ENCODE results near the gene SYT12.

The SYT12 gene

DNA sequence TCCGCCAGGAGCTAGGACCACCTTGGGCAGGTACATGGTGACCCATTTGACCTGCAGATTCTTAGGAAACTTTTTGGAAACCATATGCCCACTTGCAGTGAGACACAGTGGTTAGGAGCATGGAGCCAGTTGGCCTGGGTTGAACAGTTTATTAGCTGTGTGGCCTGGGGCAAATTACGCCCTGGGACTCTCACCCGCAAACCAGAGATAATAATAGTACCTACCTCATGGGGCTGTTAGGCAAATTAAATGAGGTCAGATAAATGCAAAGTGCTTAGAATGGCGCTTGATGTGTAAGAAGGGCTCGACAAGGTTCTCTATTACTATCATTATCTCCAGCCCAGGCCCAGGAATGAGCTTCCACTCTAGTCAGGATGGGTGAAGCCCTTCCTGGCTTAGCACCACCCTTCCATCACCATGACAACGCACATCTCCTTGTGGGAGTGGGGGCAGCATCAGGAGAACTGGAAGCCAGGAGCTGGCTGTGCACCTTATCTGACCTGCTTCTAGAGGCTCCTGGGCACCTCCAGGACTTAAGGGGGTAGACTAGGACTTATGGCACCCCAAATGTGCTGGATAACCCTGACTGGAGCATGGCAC is 5.1 kb downstream of the SYT12 start:
- no peak for DNase-seq (ENCODE audit: insufficient read length, low spot score)
- FAIRE-seq, result peak; percentile 18

DNA sequence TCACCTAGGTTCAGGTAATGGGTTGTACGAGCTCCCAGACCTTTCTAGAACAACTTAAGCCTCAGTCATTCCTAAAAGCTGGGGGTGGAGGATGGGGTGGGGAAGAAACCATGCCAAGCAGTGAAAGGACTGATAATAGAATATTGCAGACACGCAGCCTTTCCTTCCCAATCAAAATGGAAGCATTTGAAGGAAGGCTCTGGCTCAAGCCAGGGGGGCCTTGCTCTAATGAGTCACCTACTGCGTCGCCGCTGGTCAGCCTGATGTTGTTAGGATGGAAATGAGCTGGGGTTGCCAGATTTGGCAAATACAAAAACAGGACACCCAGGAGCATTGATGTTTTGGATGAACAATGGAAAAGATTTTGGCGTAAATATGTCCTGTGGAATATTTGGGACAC is 6.2 kb downstream of the SYT12 start:
- FAIRE-seq (no peak), DNase-seq (ENCODE audit: insufficient read length, low spot score) (no peak)

DNA sequence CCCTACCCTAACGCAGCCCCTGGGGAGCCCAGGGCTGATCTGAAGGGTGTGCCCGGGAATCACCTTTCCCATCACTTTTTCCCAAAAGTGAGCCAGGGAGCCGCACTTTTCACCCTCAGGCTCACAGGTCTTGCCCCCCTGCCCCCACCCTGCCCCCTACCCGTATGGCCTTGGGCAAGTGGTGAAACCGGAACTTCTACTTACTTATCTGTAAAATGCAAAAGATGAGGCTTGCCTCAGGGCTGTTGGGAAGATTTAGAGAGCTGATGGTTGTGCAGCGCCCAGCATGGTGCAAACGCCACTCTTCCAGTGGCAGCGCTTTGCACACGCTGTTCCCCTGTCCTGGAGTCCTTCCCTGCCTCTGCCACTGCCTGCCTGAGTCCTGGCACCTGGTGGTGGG is 8.0 kb downstream of the SYT12 start:
- FAIRE-seq, result no peak

DNA sequence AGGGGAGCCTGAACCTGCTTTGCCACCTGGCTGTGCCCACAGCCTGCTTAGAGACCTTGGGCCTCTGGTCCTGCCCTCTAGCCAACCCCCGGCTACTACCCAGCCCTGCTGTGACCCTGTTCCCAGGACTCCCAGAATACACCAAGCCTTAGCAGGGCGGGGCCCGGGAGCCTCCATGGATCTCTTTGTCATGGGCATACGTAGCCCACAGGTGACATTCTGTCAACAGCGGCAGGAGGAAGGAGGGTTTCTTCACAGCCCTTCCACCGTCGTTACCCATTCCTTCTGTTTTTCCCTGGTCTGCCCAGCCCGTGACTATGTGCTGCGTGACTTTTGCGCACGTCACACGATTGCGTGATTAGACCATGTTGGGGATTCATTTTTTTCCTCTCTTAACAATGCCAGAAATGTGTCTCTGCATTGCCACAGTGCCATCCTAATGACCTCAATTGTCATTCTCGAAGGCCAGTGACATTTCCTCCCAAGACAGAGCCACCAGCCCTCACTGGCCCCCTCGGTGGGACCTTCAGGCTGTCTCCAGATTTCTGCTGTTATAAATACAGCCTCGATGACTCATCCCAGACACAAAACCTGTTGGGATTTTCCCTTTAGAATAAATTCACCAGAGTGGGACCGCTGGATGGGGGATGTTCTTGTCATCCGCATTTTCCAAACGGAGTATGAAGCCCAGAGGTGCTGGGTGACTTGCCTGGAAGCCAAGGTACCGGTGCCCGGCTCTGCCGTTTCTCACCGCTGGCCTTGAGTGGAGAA is 9.0 kb downstream of the SYT12 start:
- no peak for DNase-seq (ENCODE audit: insufficient read length, low spot score)
- no peak for FAIRE-seq

More for the DNA sequence above, 8.0 kb downstream of the SYT12 start:
- no peak for DNase-seq (ENCODE audit: insufficient read length, low spot score)

GRCh38 chr11:67032830-67033551 is 10.1 kb downstream of the SYT12 start:
- no peak for FAIRE-seq

DNA sequence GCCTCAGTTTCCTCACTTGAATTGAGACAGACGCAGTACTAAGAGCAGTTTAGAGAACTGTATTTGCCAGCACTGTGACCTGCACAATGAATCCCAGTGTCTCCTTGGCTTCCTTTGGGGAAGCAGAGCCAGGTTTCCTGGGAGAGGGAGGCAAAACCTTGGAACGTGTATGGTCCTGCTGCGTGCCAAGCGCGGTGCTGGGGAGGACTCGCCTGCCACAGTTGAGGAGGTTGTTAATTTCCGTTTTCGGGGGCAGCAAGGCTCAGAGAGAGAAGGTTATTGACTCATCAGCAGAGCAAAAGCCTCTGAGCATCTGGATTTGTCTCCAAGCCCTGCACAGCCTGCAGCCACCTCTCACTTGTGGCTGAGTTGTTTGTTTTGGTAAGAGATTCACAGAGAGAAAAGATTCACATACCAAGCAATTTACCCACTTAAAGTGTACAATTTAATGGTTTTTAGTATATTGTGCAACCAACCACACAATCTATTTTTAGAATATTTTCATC is 10.8 kb downstream of the SYT12 start:
- FAIRE-seq (no peak), DNase-seq (ENCODE audit: insufficient read length, low spot score) (no peak)

More at GRCh38 chr11:67032830-67033551, 10.1 kb downstream of the SYT12 start:
- DNase-seq (ENCODE audit: insufficient read length, low spot score), result no peak

DNA sequence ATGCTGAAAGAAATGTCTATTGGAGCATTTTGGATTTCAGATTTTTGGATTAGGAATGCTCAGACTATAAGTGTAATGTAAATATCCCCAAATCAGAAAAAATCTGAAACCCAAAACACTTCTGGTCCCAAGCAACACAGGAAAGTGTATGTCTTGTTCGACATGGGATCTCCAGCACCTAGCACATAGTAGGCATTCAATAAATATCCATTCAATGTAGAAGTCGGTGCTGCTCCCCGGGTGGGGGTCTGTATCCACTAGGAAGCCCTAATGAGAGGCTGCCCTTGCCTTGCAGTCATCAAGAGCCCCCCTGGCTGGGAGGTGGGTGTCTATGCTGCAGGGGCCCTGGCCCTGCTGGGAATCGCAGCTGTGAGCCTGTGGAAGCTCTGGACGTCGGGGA is 11.4 kb downstream of the SYT12 start:
- DNase-seq (ENCODE audit: insufficient read length, low spot score) (no peak), FAIRE-seq (no peak)

DNA sequence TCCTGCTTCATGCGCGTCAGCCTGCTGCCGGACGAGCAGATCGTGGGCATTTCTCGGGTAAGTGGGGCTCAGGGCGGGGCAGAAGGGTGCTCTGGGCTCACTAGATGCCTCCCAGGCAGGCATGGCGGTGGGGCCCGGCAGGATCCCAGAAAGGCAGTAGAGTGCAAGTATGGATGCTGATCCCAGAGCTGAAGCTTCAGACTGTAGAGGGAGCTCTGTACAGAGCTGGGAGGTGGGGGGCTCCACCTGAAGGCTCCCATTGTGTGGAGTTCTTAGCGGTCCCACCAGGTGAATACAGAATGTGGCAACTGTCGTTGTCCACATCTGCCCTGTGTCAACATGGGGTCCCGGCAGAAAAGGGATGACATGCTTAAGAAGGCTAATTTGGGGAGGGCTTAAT is 17.2 kb downstream of the SYT12 start:
- no peak for FAIRE-seq
- DNase-seq (ENCODE audit: insufficient read length, low spot score), result no peak

- FAIRE-seq, result no peak
Observed at GRCh38 chr11:67041602-67042001, 18.7 kb downstream of the SYT12 start.

DNA sequence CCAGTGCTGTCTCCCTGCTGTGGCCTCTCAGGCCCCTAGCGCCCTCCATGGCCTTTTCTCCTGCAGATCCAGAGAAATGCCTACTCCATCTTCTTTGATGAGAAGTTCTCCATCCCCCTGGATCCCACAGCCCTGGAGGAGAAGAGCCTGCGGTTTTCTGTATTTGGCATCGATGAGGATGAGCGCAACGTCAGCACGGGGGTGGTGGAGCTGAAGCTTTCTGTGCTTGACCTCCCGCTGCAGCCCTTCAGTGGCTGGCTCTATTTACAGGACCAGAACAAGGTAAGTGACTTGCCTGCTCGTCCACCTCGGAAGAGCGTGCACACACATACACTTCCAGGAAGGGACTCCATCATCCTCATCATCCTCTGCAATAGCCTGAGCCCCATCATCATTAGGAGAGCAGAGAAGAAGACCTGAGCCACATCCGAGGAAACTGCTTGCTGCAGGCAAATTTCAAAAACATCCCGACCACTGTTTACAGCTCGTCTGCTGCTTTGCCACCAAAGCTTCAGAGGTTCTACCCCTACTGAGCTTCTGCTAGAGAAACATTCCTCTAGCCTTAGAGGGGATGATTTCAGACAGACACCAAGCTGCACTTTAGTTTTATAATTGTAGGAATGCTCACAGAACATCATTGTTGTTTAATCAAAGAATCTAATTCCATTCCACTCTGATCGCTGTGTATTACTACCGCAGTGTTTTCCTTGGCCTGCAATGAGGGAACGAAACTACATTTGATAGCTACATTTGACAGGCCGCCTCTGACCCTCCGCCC is 20.8 kb downstream of the SYT12 start:
- FAIRE-seq (no peak), DNase-seq (ENCODE audit: insufficient read length, low spot score) (no peak)

More at GRCh38 chr11:67041602-67042001, 18.7 kb downstream of the SYT12 start:
- DNase-seq (ENCODE audit: insufficient read length, low spot score), result no peak

GRCh38 chr11:67044496-67044895 is 21.6 kb downstream of the SYT12 start:
- no peak for FAIRE-seq

GRCh38 chr11:67045314-67045713 is 22.4 kb downstream of the SYT12 start:
- no peak for DNase-seq (ENCODE audit: insufficient read length, low spot score)
- no peak for FAIRE-seq

More at GRCh38 chr11:67044496-67044895, 21.6 kb downstream of the SYT12 start:
- DNase-seq (ENCODE audit: insufficient read length, low spot score), result no peak

GRCh38 chr11:67048515-67049130 is 25.7 kb downstream of the SYT12 start:
- DNase-seq (ENCODE audit: insufficient read length, low spot score), result no peak

GRCh38 chr11:67050139-67050538 is 27.2 kb downstream of the SYT12 start:
- no peak for DNase-seq (ENCODE audit: insufficient read length, low spot score)
- no peak for FAIRE-seq

More at GRCh38 chr11:67048515-67049130, 25.7 kb downstream of the SYT12 start:
- FAIRE-seq, result no peak

DNA sequence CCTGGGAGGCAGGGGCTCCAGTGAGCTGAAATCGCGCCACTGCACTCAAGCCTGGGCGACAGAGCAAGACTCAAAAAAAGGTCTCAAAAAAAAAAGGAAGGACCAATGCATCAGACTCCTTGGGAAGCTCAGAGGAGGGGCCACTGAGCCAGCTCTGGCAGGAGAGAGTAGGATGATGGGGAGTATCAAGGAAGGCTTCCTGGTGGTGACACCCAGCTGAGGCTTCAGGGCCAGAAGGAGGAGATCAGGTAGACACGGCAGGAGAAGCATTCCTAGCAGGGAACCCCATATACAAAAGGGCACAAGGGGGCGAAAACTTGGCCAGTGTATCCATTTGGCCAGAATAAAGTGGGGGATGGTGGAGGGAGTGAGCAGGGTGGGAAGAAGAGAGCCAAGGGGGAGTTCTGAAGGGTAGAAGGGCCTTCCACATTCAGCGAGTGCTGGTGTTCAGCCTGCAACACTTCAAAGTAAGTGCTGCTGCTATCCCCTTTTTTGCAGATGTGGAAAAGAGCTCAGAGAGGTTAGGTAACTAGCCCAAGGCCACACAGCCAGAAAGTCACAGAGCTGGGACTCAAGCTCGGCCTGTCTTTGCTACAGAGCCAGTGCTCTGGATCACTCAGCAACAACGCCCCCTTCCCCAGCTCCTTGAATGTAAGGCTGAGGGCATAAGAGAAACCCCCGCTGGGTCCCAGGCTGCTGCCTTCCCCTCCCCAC is 28.4 kb downstream of the SYT12 start:
- no peak for FAIRE-seq
- no peak for DNase-seq (ENCODE audit: insufficient read length, low spot score)

GRCh38 chr11:67051945-67052488 is 29.1 kb downstream of the SYT12 start:
- FAIRE-seq, result no peak
- no peak for DNase-seq (ENCODE audit: insufficient read length, low spot score)

GRCh38 chr11:67052891-67053290 is 30.0 kb downstream of the SYT12 start:
- FAIRE-seq, result no peak
- no peak for DNase-seq (ENCODE audit: insufficient read length, low spot score)

DNA sequence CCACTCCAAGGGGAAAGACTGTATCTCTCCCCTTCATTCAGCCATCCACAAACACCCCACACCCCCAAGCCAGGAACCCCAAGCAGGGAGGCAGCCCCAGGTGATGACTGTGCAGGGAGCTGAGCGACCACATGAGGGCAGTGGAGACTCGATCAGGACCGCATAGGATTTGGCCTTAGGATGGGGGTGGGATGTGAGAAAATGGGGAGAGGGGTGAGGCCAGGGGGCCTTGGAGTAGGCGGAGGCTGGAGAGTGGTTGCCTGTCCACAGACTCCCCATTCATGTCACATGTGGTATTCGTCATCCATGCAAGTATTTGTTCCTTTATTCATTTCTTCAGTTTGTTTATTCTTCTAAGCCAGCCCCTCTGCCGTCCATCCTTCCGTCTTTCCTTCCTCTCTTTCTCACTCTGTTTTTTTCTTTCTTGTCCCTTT is 31.0 kb downstream of the SYT12 start:
- FAIRE-seq, result peak; percentile 91
- peak; percentile 75 for DNase-seq (ENCODE audit: insufficient read length, low spot score)

- DNase-seq (ENCODE audit: insufficient read length, low spot score) (no peak), FAIRE-seq (no peak)
Observed at GRCh38 chr11:67054346-67054835, 31.5 kb downstream of the SYT12 start.
